ENCODE results near the gene SND1.

SND1 gene

DNA sequence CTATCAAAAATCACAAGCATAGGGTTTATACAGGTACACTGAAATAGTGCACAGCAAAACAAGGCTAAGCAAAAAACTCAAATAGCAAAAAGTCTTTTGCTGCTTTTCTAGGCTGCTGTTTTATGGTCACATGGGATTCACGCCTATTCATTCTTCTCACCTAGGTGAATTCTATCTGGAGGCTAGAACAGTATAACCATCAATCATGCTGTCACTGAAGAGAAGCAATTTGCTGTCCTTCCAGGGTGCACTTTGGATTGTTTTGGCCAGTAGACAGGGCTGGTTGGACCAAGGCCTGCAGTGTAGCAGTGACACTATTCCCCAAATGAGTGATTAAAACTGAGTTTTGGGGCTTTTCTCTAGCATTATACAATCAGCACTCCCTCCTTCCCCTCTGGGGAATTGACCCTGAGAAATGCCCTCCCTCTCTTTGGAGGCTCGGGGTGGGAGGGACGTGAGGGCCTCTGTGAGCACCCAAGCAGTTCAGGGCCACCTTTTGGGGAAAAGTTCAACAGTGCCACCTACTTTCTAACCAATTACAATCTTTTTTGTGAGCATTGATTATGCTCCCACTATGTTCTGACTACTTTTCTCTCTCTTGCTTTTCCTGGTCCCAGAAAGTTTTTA is 16.2 kb upstream of the SND1 start:
- DNase-seq (ENCODE audit: low spot score), result no peak
- TF ChIP-seq CTCF (IDR thresholded peaks at IDR 0.05; ENCODE audit: extremely low read depth, missing control alignments), result no peak

GRCh38 chr7:127638197-127638596 is 13.8 kb upstream of the SND1 start:
- no peak for DNase-seq (ENCODE audit: low spot score)
- no peak for TF ChIP-seq CTCF (IDR thresholded peaks at IDR 0.05; ENCODE audit: extremely low read depth, missing control alignments)

- no peak for TF ChIP-seq CTCF (IDR thresholded peaks at IDR 0.05; ENCODE audit: extremely low read depth, missing control alignments)
- DNase-seq (ENCODE audit: low spot score), result no peak
Observed at GRCh38 chr7:127644484-127644883, 7.5 kb upstream of the SND1 start.

GRCh38 chr7:127647636-127648035 is 4.4 kb upstream of the SND1 start:
- no peak for DNase-seq (ENCODE audit: low spot score)
- no peak for TF ChIP-seq CTCF (IDR thresholded peaks at IDR 0.05; ENCODE audit: extremely low read depth, missing control alignments)

DNA sequence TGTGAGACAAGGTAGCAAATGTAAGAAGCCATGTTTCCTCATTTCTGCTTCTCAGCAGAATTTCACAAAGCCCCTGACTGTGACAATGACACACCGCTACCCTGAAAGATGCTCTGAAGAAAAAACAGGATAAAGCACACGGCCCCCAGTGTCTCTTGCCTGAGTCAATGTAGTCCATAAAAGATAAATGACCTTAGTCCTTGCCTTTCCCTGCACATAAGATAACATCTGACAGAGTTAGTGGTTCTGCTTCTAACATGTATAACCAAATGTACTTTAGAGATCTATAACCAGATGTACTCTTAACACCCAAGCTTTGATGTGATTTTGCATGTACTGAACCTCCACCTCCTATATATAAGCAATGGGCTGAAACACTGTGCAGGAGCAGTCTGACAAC is 3.0 kb upstream of the SND1 start:
- no peak for DNase-seq (ENCODE audit: low spot score)
- no peak for TF ChIP-seq CTCF (IDR thresholded peaks at IDR 0.05; ENCODE audit: extremely low read depth, missing control alignments)

DNA sequence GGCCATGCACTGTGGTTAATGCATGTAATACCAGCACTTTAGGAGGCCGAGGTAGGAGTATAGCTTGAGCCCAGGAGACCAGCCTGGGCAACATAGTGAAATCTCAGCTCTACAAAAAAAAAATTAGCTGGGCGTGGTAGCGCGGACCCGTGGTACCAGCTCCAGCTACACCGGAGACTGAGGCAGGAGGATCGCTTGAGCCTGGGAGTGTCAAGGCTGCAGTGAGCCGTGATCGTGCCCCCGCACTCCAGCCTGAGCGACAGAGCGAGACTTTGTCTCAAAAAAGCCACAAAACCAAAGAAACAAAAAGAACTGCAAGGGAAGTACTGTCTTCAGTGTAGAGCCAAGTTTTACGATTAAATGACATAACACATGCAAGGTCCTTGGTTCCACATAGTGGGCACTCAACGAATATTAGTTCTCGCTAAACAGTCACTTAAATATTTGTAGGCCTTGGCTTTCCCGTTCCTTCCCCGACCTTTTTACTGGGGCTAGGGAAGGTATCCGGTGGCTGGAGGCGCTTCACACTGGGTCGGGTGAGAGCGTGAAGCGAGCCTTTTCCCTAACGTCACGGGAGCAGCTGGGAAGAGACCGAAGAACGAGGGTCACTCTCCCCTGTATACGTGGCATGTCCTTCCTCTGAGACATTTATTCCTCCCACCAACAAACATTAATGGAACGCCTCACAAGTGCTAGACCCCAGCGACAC is 993 bp upstream of the SND1 start:
- TF ChIP-seq CTCF (IDR thresholded peaks at IDR 0.05; ENCODE audit: extremely low read depth, missing control alignments), result no peak

GRCh38 chr7:127652333-127653248 is 597 bp downstream of the SND1 start:
- TF ChIP-seq CTCF (IDR thresholded peaks at IDR 0.05; ENCODE audit: extremely low read depth, missing control alignments), result no peak
- DNase-seq (ENCODE audit: low spot score), result no peak

More for the DNA sequence above, 993 bp upstream of the SND1 start:
- no peak for DNase-seq (ENCODE audit: low spot score)

All from GM20000 (cell line).